ENCODE data around the gene C6orf136. TPM values are rescaled to one million over a fixed set of nuclear protein-coding genes. Genes with fewer than 3 reads are reported as not detected.

The C6orf136 gene
- total and polyA plus RNA-seq, 7 experiments from 2014 or later: 12.3 to 38.0 (median 29.5) TPM

DNA sequence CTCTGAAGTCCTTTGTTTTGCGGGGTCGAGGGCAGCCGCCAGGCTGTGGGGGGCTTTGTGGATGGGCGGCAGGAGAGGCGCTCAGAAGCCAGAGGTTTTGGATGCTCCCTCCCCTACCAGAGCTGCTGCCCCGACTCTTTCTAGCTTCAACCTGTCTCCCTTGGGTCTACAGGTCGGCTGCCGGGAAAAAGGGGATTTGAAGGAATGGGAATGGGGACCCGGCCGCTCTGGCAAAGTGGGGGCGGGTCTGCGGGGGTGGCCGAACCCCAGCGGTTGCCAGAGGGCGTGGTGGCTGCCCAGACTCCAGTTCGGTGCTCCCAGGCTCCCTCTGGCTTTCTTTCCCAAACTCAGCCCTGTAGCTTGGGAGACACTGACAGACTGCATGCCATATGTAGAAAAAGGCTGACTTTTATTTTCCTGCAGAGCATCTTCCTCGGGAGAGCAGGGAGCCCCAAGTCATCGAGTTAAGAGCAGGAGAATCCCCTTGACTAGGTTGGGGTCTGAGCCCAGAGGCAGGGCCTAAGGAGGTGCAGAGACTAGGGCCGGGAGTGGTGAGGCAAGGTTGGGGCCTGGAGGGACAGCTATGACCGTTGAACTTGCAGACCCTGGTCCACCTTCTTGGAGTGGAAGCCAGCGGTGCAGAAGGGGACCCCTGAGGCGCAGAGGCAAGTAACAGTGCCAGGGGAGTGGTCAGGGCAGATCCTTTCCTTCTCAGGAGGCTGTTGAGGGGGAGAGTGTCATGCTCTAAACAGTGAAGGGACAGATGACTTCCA, 40.9 kb downstream of the C6orf136 start:
- Histone ChIP-seq H3K4me1 (ENCODE audit: control insufficient read depth in 2 of 2, insufficient read depth in 2 of 2, low read length in 2 of 2) (peaks cover 21 to 31% of the 10 kb centered on the region in 2 donors), H3K27me3 (ENCODE audit: control insufficient read depth in 2 of 2, insufficient read depth in 2 of 2, low read length in 2 of 2) (no peaks in the 10 kb centered on the region), H3K36me3 (ENCODE audit: control insufficient read depth in 2 of 3, insufficient read depth in 3 of 3, low read length in 3 of 3) (peaks cover 0 to 34% (median 0%) of the 10 kb centered on the region in 3 experiments), H3K27ac (ENCODE audit: low read depth, low read length) (peak overlapping the region; percentile 95), H3K4me3 (ENCODE audit: low read length) (peak overlapping the region; percentile 98), H3K9me3 (ENCODE audit: control insufficient read depth in 2 of 3, low read length in 3 of 3) (no peaks in the 10 kb centered on the region)
- no peak for DNase-seq
- Mint-ChIP-seq H3K9me3 (peaks cover 0 to 5% (median 0%) of the 10 kb centered on the region in 11 donors), H3K4me3 (peak overlapping the region; percentile 90 to 100 (median 97)), H3K4me1 (peaks cover 45 to 56% (median 48%) of the 10 kb centered on the region in 7 donors), H3K27ac (peak overlapping the region; percentile 65 to 99 (median 92)), H3K27me3 (no peaks in the 10 kb centered on the region), H3K36me3 (peaks cover 6 to 41% (median 11%) of the 10 kb centered on the region in 5 donors)
- intact Hi-C loops (cut with micrococcal nuclease): loop anchor here in 1 of 2 donors (1.0 kb wide), 1 partner anchor 71 kb away; the partner anchor contains the start of genes MRPS18B and PPP1R10
- ChIA-PET CTCF (interaction anchor here (0.8 to 2.7 kb wide), 5 partner anchors 9 to 43 kb away, joined by 3 to 10 read pairs (median 3); partner anchors contain the start of gene MDC1), POLR2A (interaction anchor here (0.6 to 5.3 kb wide), 13 partner anchors 7 to 723 kb away, joined by 3 to 38 read pairs (median 3); partner anchors contain the start of genes FLOT1, MDC1, MRPS18B and TUBB)
- no peak for ATAC-seq

DNA sequence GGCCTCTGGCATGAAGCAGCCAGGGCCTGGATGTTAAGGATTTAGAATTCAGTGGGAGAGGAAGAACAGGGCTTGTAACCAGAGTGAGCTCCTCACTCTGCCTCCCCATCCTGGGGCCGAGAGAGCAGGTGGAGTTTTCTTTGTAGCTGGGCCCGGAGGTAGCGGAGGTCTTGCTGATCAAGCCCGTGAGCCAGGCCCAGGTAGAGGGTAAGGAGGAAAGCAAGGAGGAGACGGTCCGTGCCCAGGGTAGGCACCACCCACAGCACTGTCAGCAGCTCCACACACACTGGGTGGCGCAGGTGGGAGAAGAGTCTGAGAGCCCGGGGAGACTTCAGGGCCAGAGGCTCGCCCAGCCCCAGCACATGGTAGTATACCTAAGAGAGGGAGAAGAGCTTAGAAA, 41.6 kb downstream of the C6orf136 start:
- Histone ChIP-seq H3K27me3 (ENCODE audit: control insufficient read depth in 2 of 2, insufficient read depth in 2 of 2, low read length in 2 of 2) (no peaks in the 10 kb centered on the region), H3K4me3 (ENCODE audit: low read length) (no peak overlapping the region), H3K4me1 (ENCODE audit: control insufficient read depth in 2 of 2, insufficient read depth in 2 of 2, low read length in 2 of 2) (peaks cover 21 to 31% of the 10 kb centered on the region in 2 donors), H3K36me3 (ENCODE audit: control insufficient read depth in 2 of 3, insufficient read depth in 3 of 3, low read length in 3 of 3) (peaks cover 0 to 27% (median 0%) of the 10 kb centered on the region in 3 experiments), H3K27ac (ENCODE audit: low read depth, low read length) (peak overlapping the region; percentile 95), H3K9me3 (ENCODE audit: control insufficient read depth in 2 of 3, low read length in 3 of 3) (no peaks in the 10 kb centered on the region)
- intact Hi-C loops (cut with micrococcal nuclease): no loop called here
- no peak for DNase-seq
- peaks cover 45 to 56% (median 48%) of the 10 kb centered on the region in 7 donors for H3K4me1 Mint-ChIP-seq
- H3K27ac Mint-ChIP-seq: peak overlapping the region; percentile 65 to 99 (median 92)
- POLR2A ChIA-PET: interaction anchor here (0.6 to 5.3 kb wide), 12 partner anchors 7 to 723 kb away, joined by 3 to 38 read pairs (median 4); partner anchors contain the start of genes FLOT1, MDC1 and MRPS18B
- peaks cover 6 to 34% (median 9%) of the 10 kb centered on the region in 5 donors for H3K36me3 Mint-ChIP-seq
- H3K27me3 Mint-ChIP-seq: no peaks in the 10 kb centered on the region
- no peak for ATAC-seq
- H3K4me3 Mint-ChIP-seq: peak overlapping the region; percentile 90 to 100 (median 97)
- peaks cover 0 to 5% (median 0%) of the 10 kb centered on the region in 11 donors for H3K9me3 Mint-ChIP-seq
- CTCF ChIA-PET: interaction anchor here (0.9 to 2.7 kb wide), 5 partner anchors 29 to 43 kb away, joined by 3 to 10 read pairs (median 4); partner anchors contain the start of gene MDC1

DNA sequence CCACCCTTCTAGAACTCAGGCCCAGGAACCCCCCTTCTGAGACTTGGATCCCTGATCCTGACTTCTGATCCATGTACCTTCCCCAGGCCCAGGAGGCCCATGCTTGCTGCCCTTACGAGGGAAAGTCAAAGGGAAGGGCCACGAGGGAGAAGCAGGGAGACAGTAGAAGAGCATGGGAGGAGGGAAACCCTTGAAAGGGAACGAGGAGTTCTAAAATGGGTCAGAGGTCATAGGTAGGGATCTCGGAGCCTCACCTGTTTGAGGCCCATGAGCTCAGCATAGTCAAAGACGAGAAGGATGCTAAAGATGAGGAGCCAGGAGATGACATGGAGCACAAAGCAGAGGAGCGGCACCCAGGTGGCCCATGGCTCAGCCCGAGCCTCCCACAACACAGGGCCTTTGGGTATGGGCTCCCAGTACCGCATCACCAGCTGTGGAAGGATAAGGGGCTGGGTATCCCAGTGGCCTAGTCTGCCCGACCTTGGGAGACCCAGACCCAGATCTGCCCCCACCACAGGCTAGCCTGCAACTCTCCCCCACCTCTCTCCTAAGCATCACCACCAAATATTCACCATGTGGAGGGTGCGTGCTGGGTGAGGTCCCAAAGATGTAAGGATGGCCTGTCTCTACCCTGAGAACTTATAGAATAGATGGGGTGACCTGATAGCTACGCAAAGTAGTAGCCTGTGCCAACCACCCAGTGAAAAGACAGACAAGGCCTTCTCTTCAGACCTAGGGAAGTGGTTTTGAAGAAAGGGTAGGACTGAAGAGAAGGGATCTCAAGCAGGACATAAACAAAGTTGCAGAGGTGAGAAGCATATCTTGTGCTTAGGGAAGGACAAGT, 42.3 kb downstream of the C6orf136 start:
- Mint-ChIP-seq H3K36me3 (peaks cover 6 to 27% (median 9%) of the 10 kb centered on the region in 5 donors), H3K27me3 (no peaks in the 10 kb centered on the region), H3K27ac (peak overlapping the region in 8 of 9 donors; percentile 78 to 99 (median 92)), H3K9me3 (peaks cover 0 to under 1% (median 0%) of the 10 kb centered on the region in 11 donors), H3K4me1 (peaks cover 45 to 52% (median 48%) of the 10 kb centered on the region in 7 donors), H3K4me3 (peak overlapping the region; percentile 81 to 100 (median 96))
- Histone ChIP-seq H3K9me3 (ENCODE audit: control insufficient read depth in 2 of 3, low read length in 3 of 3) (no peaks in the 10 kb centered on the region), H3K27me3 (ENCODE audit: control insufficient read depth in 2 of 2, insufficient read depth in 2 of 2, low read length in 2 of 2) (no peaks in the 10 kb centered on the region), H3K4me3 (ENCODE audit: low read length) (no peak overlapping the region), H3K27ac (ENCODE audit: low read depth, low read length) (peak overlapping the region; percentile 95), H3K36me3 (ENCODE audit: control insufficient read depth in 2 of 3, insufficient read depth in 3 of 3, low read length in 3 of 3) (peaks cover 0 to 20% (median 0%) of the 10 kb centered on the region in 3 experiments), H3K4me1 (ENCODE audit: control insufficient read depth in 2 of 2, insufficient read depth in 2 of 2, low read length in 2 of 2) (peaks cover 21 to 31% of the 10 kb centered on the region in 2 donors)
- ATAC-seq (no peak), DNase-seq (no peak)
- CTCF ChIA-PET: interaction anchor here (0.9 to 2.7 kb wide), 3 partner anchors 28 to 34 kb away, joined by 3 to 10 read pairs (median 4); partner anchors contain the start of gene MDC1
- intact Hi-C loops (cut with micrococcal nuclease): no loop called here
- POLR2A ChIA-PET: interaction anchor here (0.7 to 5.3 kb wide), 11 partner anchors 8 to 74 kb away, joined by 3 to 38 read pairs (median 4); partner anchors contain the start of genes FLOT1, MDC1 and MRPS18B

DNA sequence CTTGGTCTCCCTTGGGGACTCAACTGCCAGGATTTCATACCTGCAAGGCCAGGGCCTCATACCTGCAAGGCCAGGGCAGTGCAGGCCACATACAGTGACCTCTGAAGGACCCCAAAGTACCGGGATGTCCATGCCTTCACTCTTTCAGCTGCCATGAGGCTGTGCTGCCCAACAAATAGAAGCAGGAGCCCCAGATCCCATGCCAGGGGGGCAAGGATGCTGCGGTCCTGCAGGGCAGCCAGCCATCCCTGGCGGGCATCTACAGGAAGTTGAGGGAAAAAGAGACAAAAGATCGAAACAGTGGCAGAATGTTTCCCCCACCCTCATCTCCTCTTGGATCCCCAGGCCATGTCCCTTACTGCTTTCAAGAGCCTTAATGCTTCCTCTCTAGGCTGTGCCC, 43.1 kb downstream of the C6orf136 start:
- Mint-ChIP-seq H3K4me3 (peak overlapping the region; percentile 71 to 100 (median 90)), H3K36me3 (peaks cover 5 to 23% (median 6%) of the 10 kb centered on the region in 5 donors), H3K9me3 (no peaks in the 10 kb centered on the region), H3K4me1 (peaks cover 45 to 50% (median 48%) of the 10 kb centered on the region in 7 donors), H3K27ac (peak overlapping the region; percentile 74 to 99 (median 87)), H3K27me3 (no peaks in the 10 kb centered on the region)
- intact Hi-C loops (cut with micrococcal nuclease): loop anchor here in 1 of 2 donors (1.0 kb wide), 1 partner anchor 27 kb away; the partner anchor contains the start of gene MDC1
- ChIA-PET POLR2A (interaction anchor here (0.7 to 5.3 kb wide), 5 partner anchors 9 to 75 kb away, joined by 3 to 38 read pairs (median 5); partner anchors contain the start of gene MDC1), CTCF (interaction anchor here (1.4 to 2.9 kb wide), 3 partner anchors 11 to 32 kb away, joined by 5 to 12 read pairs (median 8); partner anchors contain the start of gene DHX16)
- Histone ChIP-seq H3K36me3 (ENCODE audit: control insufficient read depth in 2 of 3, insufficient read depth in 3 of 3, low read length in 3 of 3) (peaks cover 0 to 18% (median 0%) of the 10 kb centered on the region in 3 experiments), H3K27ac (ENCODE audit: low read depth, low read length) (peak overlapping the region; percentile 95), H3K27me3 (ENCODE audit: control insufficient read depth in 2 of 2, insufficient read depth in 2 of 2, low read length in 2 of 2) (no peaks in the 10 kb centered on the region), H3K9me3 (ENCODE audit: control insufficient read depth in 2 of 3, low read length in 3 of 3) (no peaks in the 10 kb centered on the region), H3K4me3 (ENCODE audit: low read length) (peak overlapping the region; percentile 64), H3K4me1 (ENCODE audit: control insufficient read depth in 2 of 2, insufficient read depth in 2 of 2, low read length in 2 of 2) (peaks cover 21 to 31% of the 10 kb centered on the region in 2 donors)
- no peak for ATAC-seq
- DNase-seq: no peak

DNA sequence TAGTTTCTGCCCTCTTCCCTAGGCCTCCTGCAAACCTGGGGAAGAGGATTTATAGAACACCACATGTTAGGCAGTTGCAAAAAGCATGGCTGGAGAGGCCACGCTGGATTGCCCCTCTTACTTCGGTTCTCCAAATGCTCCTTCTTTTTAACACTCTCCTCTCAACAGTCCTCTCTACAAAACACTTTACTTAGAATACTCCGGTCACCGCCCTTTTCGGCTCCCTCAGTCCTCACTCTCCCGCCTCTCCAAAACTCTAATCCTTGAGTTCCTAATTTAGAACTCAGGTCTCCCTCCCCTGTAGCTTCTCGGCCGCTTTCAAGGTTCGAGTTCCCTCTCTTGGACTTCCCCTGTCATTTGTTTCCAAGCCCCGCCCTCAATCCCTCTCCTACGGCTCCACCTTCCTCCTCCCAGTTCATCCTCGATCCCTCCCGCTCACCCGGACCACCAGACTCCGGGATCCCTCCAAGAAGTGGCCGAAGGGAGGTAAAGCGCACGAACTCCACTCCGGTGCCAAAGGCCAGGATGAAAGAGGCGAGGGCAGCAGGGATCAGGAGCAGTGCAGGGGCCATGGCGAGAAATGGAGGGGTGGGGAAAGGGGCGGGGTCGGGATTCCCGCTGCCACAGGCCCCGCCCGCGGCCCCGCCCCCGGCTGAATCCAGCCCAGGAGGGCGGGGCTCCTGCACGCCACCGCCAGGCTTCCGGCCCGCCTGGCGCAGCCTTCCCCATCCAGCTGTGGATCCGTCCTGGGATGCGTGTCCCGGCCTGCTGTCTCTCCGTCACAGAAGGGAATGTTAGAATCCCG, 43.7 kb downstream of the C6orf136 start, which contains the start of gene NRM:
NRM (minus strand) TSS at position 582 of the 805 bp plus-strand sequence; CDS start at position 572, 10 bp downstream.
- POLR2A ChIA-PET: interaction anchor here (0.6 to 5.3 kb wide), 7 partner anchors 9 to 76 kb away, joined by 3 to 38 read pairs (median 5); partner anchors contain the start of genes MDC1, MRPS18B and PPP1R10
- H3K4me1 ChIP-seq (ENCODE audit: control insufficient read depth in 2 of 2, insufficient read depth in 2 of 2, low read length in 2 of 2): peaks cover 21 to 31% of the 10 kb centered on the region in 2 donors
- no peaks in the 10 kb centered on the region for H3K9me3 Mint-ChIP-seq
- no peaks in the 10 kb centered on the region for H3K27me3 Mint-ChIP-seq
- H3K4me3 ChIP-seq (ENCODE audit: low read length): peak within 1 kb of the TSS; percentile 64
- H3K9me3 ChIP-seq (ENCODE audit: control insufficient read depth in 2 of 3, low read length in 3 of 3): no peaks in the 10 kb centered on the region
- intact Hi-C loops (cut with micrococcal nuclease): loop anchor here (1.0 kb wide), 2 partner anchors 8 to 27 kb away; partner anchors contain the start of gene MDC1 (in 1 of the 2)
- CTCF ChIA-PET: interaction anchor here (0.9 to 2.9 kb wide), 5 partner anchors 12 to 31 kb away, joined by 3 to 12 read pairs (median 5); partner anchors contain the start of genes DHX16, MDC1 and TUBB
- H3K36me3 Mint-ChIP-seq: peaks cover 0 to 18% (median 0%) of the 10 kb centered on the region in 5 donors
- peaks cover 0 to 13% (median 0%) of the 10 kb centered on the region in 3 experiments for H3K36me3 ChIP-seq (ENCODE audit: control insufficient read depth in 2 of 3, insufficient read depth in 3 of 3, low read length in 3 of 3)
- peak within 1 kb of the TSS; percentile 74 to 99 (median 87) for H3K27ac Mint-ChIP-seq
- peak in 8 of 9 donors; percentile 46 to 86 (median 50) for DNase-seq
- peak; percentile 47 for ATAC-seq
- no peaks in the 10 kb centered on the region for H3K27me3 ChIP-seq (ENCODE audit: control insufficient read depth in 2 of 2, insufficient read depth in 2 of 2, low read length in 2 of 2)
- H3K4me3 Mint-ChIP-seq: peak within 1 kb of the TSS; percentile 86 to 100 (median 90)
- H3K4me1 Mint-ChIP-seq: peaks cover 40 to 48% (median 47%) of the 10 kb centered on the region in 7 donors
- peak within 1 kb of the TSS; percentile 95 for H3K27ac ChIP-seq (ENCODE audit: low read depth, low read length)

All from naive thymus-derived CD4-positive, alpha-beta T cell (primary cell).